ENCODE results near the gene TMCO1. TPM values are rescaled to one million over a fixed set of nuclear protein-coding genes. Genes with fewer than 3 reads are reported as not detected.

The TMCO1 gene
- total RNA-seq, 2 experiments from 2014 or later, result 57.9 to 60.8 TPM

- peaks cover 16% of the 10 kb centered on the region for H3K36me3 Mint-ChIP-seq (ENCODE audit: low read depth)
- ATAC-seq, result no peak
- no peak for DNase-seq
- H3K27me3 Mint-ChIP-seq, result no peaks in the 10 kb centered on the region
- H3K4me3 Mint-ChIP-seq, result no peak overlapping the region
- H3K4me1 Mint-ChIP-seq (ENCODE audit: low read depth), result peaks cover 17% of the 10 kb centered on the region
- POLR2A ChIA-PET, result no interaction called here
- CTCF ChIA-PET, result no interaction called here
- H3K27ac Mint-ChIP-seq, result no peak overlapping the region
- H3K9me3 Mint-ChIP-seq, result no peaks in the 10 kb centered on the region
- no peak for TF ChIP-seq CTCF (IDR thresholded peaks at IDR 0.05)
- intact Hi-C loops (cut with micrococcal nuclease), result no loop called here
Measured at GRCh38 chr1:165773324-165773965, 4.8 kb upstream of the TMCO1 start.

GRCh38 chr1:165772739-165773138, 4.1 kb upstream of the TMCO1 start:
- intact Hi-C loops (cut with micrococcal nuclease), result no loop called here
- Mint-ChIP-seq H3K9me3 (no peaks in the 10 kb centered on the region), H3K27ac (no peak overlapping the region), H3K36me3 (ENCODE audit: low read depth) (peaks cover 23% of the 10 kb centered on the region), H3K27me3 (no peaks in the 10 kb centered on the region), H3K4me1 (ENCODE audit: low read depth) (peaks cover 24% of the 10 kb centered on the region), H3K4me3 (no peak overlapping the region)
- POLR2A ChIA-PET, result no interaction called here
- CTCF ChIA-PET, result interaction anchor here (0.7 kb wide), 1 partner anchor 14 kb away, joined by 3 read pairs; no protein-coding TSS in a partner anchor
- no peak for TF ChIP-seq CTCF (IDR thresholded peaks at IDR 0.05)
- ATAC-seq (no peak), DNase-seq (no peak)

- Mint-ChIP-seq H3K27me3 (no peaks in the 10 kb centered on the region), H3K4me1 (ENCODE audit: low read depth) (peaks cover 63% of the 10 kb centered on the region), H3K27ac (peak overlapping the region; percentile 0), H3K4me3 (no peak overlapping the region), H3K9me3 (no peaks in the 10 kb centered on the region), H3K36me3 (ENCODE audit: low read depth) (peaks cover 54% of the 10 kb centered on the region)
- ChIA-PET POLR2A (no interaction called here), CTCF (no interaction called here)
- no peak for TF ChIP-seq CTCF (IDR thresholded peaks at IDR 0.05)
- DNase-seq (no peak), ATAC-seq (no peak)
- intact Hi-C loops (cut with micrococcal nuclease), result loop anchor here (10.0 kb wide), 1 partner anchor 111 kb away; no protein-coding TSS in a partner anchor
Measured at GRCh38 chr1:165764277-165764676, 4.4 kb downstream of the TMCO1 start.

GRCh38 chr1:165763442-165763841, 5.2 kb downstream of the TMCO1 start:
- peaks cover 53% of the 10 kb centered on the region for H3K36me3 Mint-ChIP-seq (ENCODE audit: low read depth)
- ATAC-seq (peak; percentile 78), DNase-seq (peak; percentile 45)
- CTCF ChIA-PET, result interaction anchor here (0.9 kb wide), 1 partner anchor 8 kb away, joined by 3 read pairs; no protein-coding TSS in a partner anchor
- intact Hi-C loops (cut with micrococcal nuclease), result loop anchor here (10.0 kb wide), 1 partner anchor 111 kb away; no protein-coding TSS in a partner anchor
- H3K9me3 Mint-ChIP-seq, result no peaks in the 10 kb centered on the region
- no peaks in the 10 kb centered on the region for H3K27me3 Mint-ChIP-seq
- H3K4me1 Mint-ChIP-seq (ENCODE audit: low read depth), result peaks cover 66% of the 10 kb centered on the region
- TF ChIP-seq CTCF (IDR thresholded peaks at IDR 0.05), result no peak
- POLR2A ChIA-PET, result no interaction called here
- H3K4me3 Mint-ChIP-seq, result no peak overlapping the region
- H3K27ac Mint-ChIP-seq, result peak overlapping the region; percentile 20

- H3K9me3 Mint-ChIP-seq, result no peaks in the 10 kb centered on the region
- CTCF ChIA-PET, result no interaction called here
Measured at GRCh38 chr1:165762725-165763124, 5.9 kb downstream of the TMCO1 start.

More at GRCh38 chr1:165762725-165763124, 5.9 kb downstream of the TMCO1 start:
- POLR2A ChIA-PET, result no interaction called here
- Mint-ChIP-seq H3K36me3 (ENCODE audit: low read depth) (peaks cover 53% of the 10 kb centered on the region), H3K27ac (no peak overlapping the region), H3K4me1 (ENCODE audit: low read depth) (peaks cover 62% of the 10 kb centered on the region), H3K27me3 (no peaks in the 10 kb centered on the region), H3K4me3 (no peak overlapping the region)
- ATAC-seq, result no peak
- intact Hi-C loops (cut with micrococcal nuclease), result loop anchor here (10.0 kb wide), 1 partner anchor 112 kb away; no protein-coding TSS in a partner anchor
- DNase-seq, result no peak
- no peak for TF ChIP-seq CTCF (IDR thresholded peaks at IDR 0.05)

Measured in activated CD8-positive, alpha-beta T cell treated with anti-CD3 and anti-CD28 coated beads for 36 hours (primary cell).